DOHH2 (cell line): ENCODE measurements around the gene GAREM1.

Experiments used
- H3F3A ChIP-seq: fragments of 200-600 bp; sonication (generic), shearing (Covaris generic); 2 replicates; pipeline ENCODE4 v1.6.0; 2016; ENCODE audit warnings: antibody characterized with exemption, mild to moderate bottlenecking; ENCODE audit not compliant: control insufficient read depth, insufficient read depth
- H3K27ac ChIP-seq: fragments of 200-600 bp; sonication (generic); 2 replicates; pipeline ENCODE4 v1.5.1; 2014; ENCODE audit warnings: low read depth, mild to moderate bottlenecking, low read length, moderate library complexity
- H3K27me3 ChIP-seq: fragments of 200-600 bp; sonication (generic); 2 replicates; pipeline ENCODE4 v1.6.1; 2014; ENCODE audit warnings: mild to moderate bottlenecking, low read length, mixed read lengths; ENCODE audit not compliant: control insufficient read depth
- H3K36me3 ChIP-seq: fragments of 200-600 bp; sonication (generic); 2 replicates; pipeline ENCODE4 v1.6.1; 2014; ENCODE audit warnings: mild to moderate bottlenecking, low read length, moderate library complexity, mixed read lengths; ENCODE audit not compliant: control insufficient read depth
- H3K4me1 ChIP-seq: fragments of 200-600 bp; sonication (generic); 2 replicates; pipeline ENCODE4 v1.6.1; 2014; ENCODE audit warnings: mild to moderate bottlenecking, low read length, mixed read lengths; ENCODE audit not compliant: control insufficient read depth
- H3K4me2 ChIP-seq: fragments of 200-600 bp; sonication (generic); 2 replicates; pipeline ENCODE4 v1.6.0; 2014; ENCODE audit warnings: mild to moderate bottlenecking, low read length, moderate library complexity
- H3K4me3 ChIP-seq: fragments of 200-600 bp; sonication (generic); 2 replicates; pipeline ENCODE4 v1.5.1; 2014; ENCODE audit warnings: mild to moderate bottlenecking, low read length, mixed read lengths
- H3K79me2 ChIP-seq: fragments of 200-600 bp; sonication (generic); 2 replicates; pipeline ENCODE4 v1.6.1; 2014; ENCODE audit warnings: mild to moderate bottlenecking, low read length, mixed read lengths; ENCODE audit not compliant: control insufficient read depth
- H3K9me2 ChIP-seq: fragments of 200-600 bp; sonication (generic); replicated peaks from 2 replicates; pipeline ENCODE4 v1.6.1; 2014; ENCODE audit warnings: mild to moderate bottlenecking, low read length, mixed read lengths; ENCODE audit not compliant: control insufficient read depth
- H3K9me3 ChIP-seq: fragments of 200-600 bp; sonication (generic); 2 replicates; pipeline ENCODE4 v1.6.1; 2014; ENCODE audit warnings: antibody characterized with exemption, low read length, mixed read lengths; ENCODE audit not compliant: control insufficient read depth, insufficient read depth
- H4K20me1 ChIP-seq: fragments of 200-600 bp; sonication (generic); 2 replicates; pipeline ENCODE4 v1.6.0; 2014; ENCODE audit warnings: low read depth, mild to moderate bottlenecking, antibody characterized with exemption, low read length, moderate library complexity; ENCODE audit not compliant: control insufficient read depth, insufficient read depth
- CTCF ChIP-seq: fragments of 200-600 bp; sonication (generic); IDR thresholded peaks from one replicate; pipeline ENCODE4 v1.5.1; 2014; ENCODE audit warnings: antibody characterized with exemption, mild to moderate bottlenecking, low read depth, low read length; ENCODE audit not compliant: poor library complexity, severe bottlenecking
- EZH2phosphoT487 ChIP-seq: fragments of 200-600 bp; sonication (generic); IDR thresholded peaks from 2 replicates; pipeline ENCODE4 v1.6.1; 2017; ENCODE audit warnings: borderline replicate concordance, mild to moderate bottlenecking, antibody characterized with exemption, low read length, moderate library complexity, mixed read lengths

The GAREM1 gene

GRCh38 chr18:32259553-32259952, 211.1 kb downstream of the GAREM1 start:
- Histone ChIP-seq H3F3A (no peaks in the 10 kb centered on the region), H3K4me1 (no peaks in the 10 kb centered on the region), H4K20me1 (no peaks in the 10 kb centered on the region), H3K27me3 (peaks cover 7% of the 10 kb centered on the region), H3K9me2 (no peaks in the 10 kb centered on the region), H3K36me3 (no peaks in the 10 kb centered on the region), H3K4me2 (no peak overlapping the region), H3K4me3 (no peak overlapping the region), H3K9me3 (no peaks in the 10 kb centered on the region), H3K79me2 (no peaks in the 10 kb centered on the region), H3K27ac (no peak overlapping the region)
- TF ChIP-seq EZH2phosphoT487, result no peak
- TF ChIP-seq CTCF, result no peak

- Histone ChIP-seq H4K20me1 (no peaks in the 10 kb centered on the region), H3K79me2 (no peaks in the 10 kb centered on the region), H3K9me2 (no peaks in the 10 kb centered on the region), H3K4me2 (no peak overlapping the region), H3K27me3 (peaks cover 7% of the 10 kb centered on the region), H3K4me1 (no peaks in the 10 kb centered on the region), H3K4me3 (no peak overlapping the region), H3F3A (no peaks in the 10 kb centered on the region), H3K9me3 (no peaks in the 10 kb centered on the region), H3K36me3 (no peaks in the 10 kb centered on the region), H3K27ac (no peak overlapping the region)
- TF ChIP-seq CTCF, result no peak
- TF ChIP-seq EZH2phosphoT487, result no peak
Observed at GRCh38 chr18:32258558-32259204, 212.0 kb downstream of the GAREM1 start.

- Histone ChIP-seq H3K9me2 (no peaks in the 10 kb centered on the region), H3K4me1 (no peaks in the 10 kb centered on the region), H3K9me3 (no peaks in the 10 kb centered on the region), H3K79me2 (no peaks in the 10 kb centered on the region), H3K27me3 (peaks cover 3% of the 10 kb centered on the region), H4K20me1 (no peaks in the 10 kb centered on the region), H3K4me2 (no peak overlapping the region), H3K36me3 (no peaks in the 10 kb centered on the region), H3K27ac (no peak overlapping the region), H3K4me3 (no peak overlapping the region), H3F3A (no peaks in the 10 kb centered on the region)
- TF ChIP-seq CTCF (no peak), EZH2phosphoT487 (no peak)
Observed at GRCh38 chr18:32258148-32258547, 212.5 kb downstream of the GAREM1 start.
